Liver (tissue), 9 donors: ENCODE data around the gene HUS1B. TPM values are rescaled to one million over a fixed set of nuclear protein-coding genes. Genes with fewer than 3 reads are reported as not detected.

Source experiments
- DNase-seq: peaks from one replicate; pipeline ENCODE4 v3.0.0-alpha.2; 2017; ENCODE audit warnings: low spot score
- H3K27ac ChIP-seq, 2 donors: one replicate each; pipeline ENCODE4 v1.7.0; 2013; ENCODE audit warnings: inconsistent platforms in 2 of 2, low read length in 2 of 2, control low read depth in 1 of 2, low read depth in 1 of 2, mild to moderate bottlenecking in 1 of 2
- H3K27me3 ChIP-seq, 4 donors: one replicate each; pipeline versions ENCODE4 v1.6.1 to v1.7.0; 2013; ENCODE audit warnings: low read length in 3 of 4, inconsistent platforms in 1 of 4, mild to moderate bottlenecking in 1 of 4, moderate library complexity in 1 of 4; ENCODE audit not compliant: control insufficient read depth in 4 of 4, insufficient read depth in 4 of 4
- H3K36me3 ChIP-seq, 4 donors: one replicate each; pipeline versions ENCODE4 v1.6.1 to v1.7.0; 2013; ENCODE audit warnings: low read length in 3 of 4, mild to moderate bottlenecking in 3 of 4, low read depth in 1 of 4, moderate library complexity in 1 of 4; ENCODE audit not compliant: control insufficient read depth in 4 of 4, insufficient read depth in 3 of 4
- H3K4me1 ChIP-seq, 4 donors: one replicate each; pipeline versions ENCODE4 v1.6.1 to v1.7.0; 2013; ENCODE audit warnings: low read length in 3 of 4, mild to moderate bottlenecking in 3 of 4, moderate library complexity in 1 of 4; ENCODE audit not compliant: control insufficient read depth in 4 of 4, insufficient read depth in 4 of 4
- H3K4me3 ChIP-seq, 3 donors: one replicate each; pipeline versions ENCODE4 v1.6.1 to v1.7.0; 2013; ENCODE audit warnings: low read length in 3 of 3, control low read depth in 1 of 3, low read depth in 1 of 3, mild to moderate bottlenecking in 1 of 3
- H3K9ac ChIP-seq, 2 donors: one replicate each; pipeline ENCODE4 v1.7.0; 2013; ENCODE audit warnings: low read length in 2 of 2, mild to moderate bottlenecking in 2 of 2, moderate library complexity in 2 of 2, control low read depth in 1 of 2, low read depth in 1 of 2
- H3K9me3 ChIP-seq, 4 donors: one replicate each; pipeline versions ENCODE4 v1.6.1 to v1.7.0; 2013; ENCODE audit warnings: low read length in 3 of 4; ENCODE audit not compliant: control insufficient read depth in 4 of 4
- EGR1 ChIP-seq, 2 donors: IDR thresholded peaks; 2 replicates each; pipeline ENCODE4 v1.6.1; 2016 to 2018; ENCODE audit warnings: antibody characterized with exemption in 2 of 2, low read depth in 2 of 2
- FOXA1 ChIP-seq: IDR thresholded peaks from 2 replicates; pipeline ENCODE4 v1.6.1; 2016; ENCODE audit warnings: antibody characterized with exemption
- FOXA2 ChIP-seq: IDR thresholded peaks from 2 replicates; pipeline ENCODE4 v1.6.1; 2016; ENCODE audit warnings: antibody characterized with exemption
- GABPA ChIP-seq, 2 donors: IDR thresholded peaks in 1 of 2; conservative IDR thresholded peaks in 1 of 2; 2 replicates each; pipeline ENCODE4 v1.6.1; 2016; ENCODE audit warnings: antibody characterized with exemption in 2 of 2, mild to moderate bottlenecking in 1 of 2, moderate library complexity in 1 of 2
- HNF4A ChIP-seq, 2 donors: conservative IDR thresholded peaks; 2 replicates each; pipeline ENCODE4 v1.6.1; 2016; ENCODE audit warnings: antibody characterized with exemption in 2 of 2, mild to moderate bottlenecking in 2 of 2
- HNF4G ChIP-seq: IDR thresholded peaks from 2 replicates; pipeline ENCODE4 v1.6.1; 2016; ENCODE audit warnings: antibody characterized with exemption
- JUND ChIP-seq, 2 donors: IDR thresholded peaks; 2 replicates each; pipeline ENCODE4 v1.6.1; 2016; ENCODE audit warnings: antibody characterized with exemption in 2 of 2
- NR2F2 ChIP-seq: IDR thresholded peaks from 2 replicates; pipeline ENCODE4 v1.6.1; 2016; ENCODE audit warnings: antibody characterized with exemption
- RAD21 ChIP-seq, 2 donors: IDR thresholded peaks; 2 replicates each; pipeline ENCODE4 v1.6.1; 2016; ENCODE audit warnings: antibody characterized with exemption in 2 of 2, mild to moderate bottlenecking in 2 of 2
- REST ChIP-seq: IDR thresholded peaks from 2 replicates; pipeline ENCODE4 v1.6.1; 2016; ENCODE audit warnings: antibody characterized with exemption, mild to moderate bottlenecking
- RXRA ChIP-seq, 2 donors: IDR thresholded peaks; 2 replicates each; pipeline ENCODE4 v1.6.1; 2017 to 2018; ENCODE audit warnings: antibody characterized with exemption in 2 of 2, mild to moderate bottlenecking in 1 of 2
- SP1 ChIP-seq: IDR thresholded peaks from 2 replicates; pipeline ENCODE4 v1.6.1; 2018; ENCODE audit warnings: antibody characterized with exemption, mild to moderate bottlenecking
- TAF1 ChIP-seq: conservative IDR thresholded peaks from 2 replicates; pipeline ENCODE4 v1.6.1; 2016; ENCODE audit warnings: antibody characterized with exemption, mild to moderate bottlenecking
- WGBS: extraction: QIAGEN DNeasy Blood & Tissue Kit; methylation state at CpG from one replicate; pipeline ENCODE4 v1.1.7; 2013; 5-methylcytosine and 5-hydroxymethylcytosine counted together
- polyA plus RNA-seq, 2 donors: library from polyadenylated mRNA; stranded (reverse) in 1 of 2; unstranded in 1 of 2; fragments of 200-250 nt in 1 of 2; fragments of >200 nt in 1 of 2; fragmentation: Nextera tagmentation in 1 of 2; extraction: Ambion mirVana in 1 of 2; gene quantifications; one replicate each; pipeline versions ENCODE4 v1.2.1 to v1.2.3, GENCODE V29; 2013 to 2015
- total RNA-seq, 2 donors: library from RNA; depleted of rRNA; stranded (reverse); fragments of >200 nt; gene quantifications; one replicate each; pipeline ENCODE4 v1.2.3, GENCODE V29; 2014
- TF ChIP-seq, protein P1 (sequence below): IDR thresholded peaks from 2 replicates; pipeline ENCODE4 v1.6.1; 2016; ENCODE audit warnings: antibody characterized with exemption
- TF ChIP-seq, protein P2 (sequence below): IDR thresholded peaks from 2 replicates; pipeline ENCODE4 v1.6.1; 2016; ENCODE audit warnings: antibody characterized with exemption
- TF ChIP-seq, protein P3 (sequence below): IDR thresholded peaks from 2 replicates; pipeline ENCODE4 v1.6.1; 2016; ENCODE audit warnings: antibody characterized with exemption
- donor health status: healthy.
- donor health status: healthy.
- donor health status: healthy.
- donor health status: healthy.
- donor health status: healthy.

The HUS1B gene
- total and polyA plus RNA-seq, 4 donors = 0.07 to 1.3 (median 0.51) TPM; not detected in 1

GRCh38 chr6:617456-618100 lies 39.3 kb downstream of the HUS1B start:
- H3K36me3 ChIP-seq = peaks cover 0 to 6% (median 4%) of the 10 kb centered on the region in 4 donors
- no peak overlapping the region for H3K4me3 ChIP-seq
- H3K4me1 ChIP-seq = no peaks in the 10 kb centered on the region
- TF ChIP-seq SP1 (no peak), RXRA (IDR thresholded peaks at IDR 0.05) (no peak), NR2F2 (no peak)
- TF ChIP-seq, protein P1, sequence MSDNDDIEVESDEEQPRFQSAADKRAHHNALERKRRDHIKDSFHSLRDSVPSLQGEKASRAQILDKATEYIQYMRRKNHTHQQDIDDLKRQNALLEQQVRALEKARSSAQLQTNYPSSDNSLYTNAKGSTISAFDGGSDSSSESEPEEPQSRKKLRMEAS = no peak
- TF ChIP-seq, protein P2, sequence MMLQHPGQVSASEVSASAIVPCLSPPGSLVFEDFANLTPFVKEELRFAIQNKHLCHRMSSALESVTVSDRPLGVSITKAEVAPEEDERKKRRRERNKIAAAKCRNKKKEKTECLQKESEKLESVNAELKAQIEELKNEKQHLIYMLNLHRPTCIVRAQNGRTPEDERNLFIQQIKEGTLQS = no peak
- TF ChIP-seq, protein P3, sequence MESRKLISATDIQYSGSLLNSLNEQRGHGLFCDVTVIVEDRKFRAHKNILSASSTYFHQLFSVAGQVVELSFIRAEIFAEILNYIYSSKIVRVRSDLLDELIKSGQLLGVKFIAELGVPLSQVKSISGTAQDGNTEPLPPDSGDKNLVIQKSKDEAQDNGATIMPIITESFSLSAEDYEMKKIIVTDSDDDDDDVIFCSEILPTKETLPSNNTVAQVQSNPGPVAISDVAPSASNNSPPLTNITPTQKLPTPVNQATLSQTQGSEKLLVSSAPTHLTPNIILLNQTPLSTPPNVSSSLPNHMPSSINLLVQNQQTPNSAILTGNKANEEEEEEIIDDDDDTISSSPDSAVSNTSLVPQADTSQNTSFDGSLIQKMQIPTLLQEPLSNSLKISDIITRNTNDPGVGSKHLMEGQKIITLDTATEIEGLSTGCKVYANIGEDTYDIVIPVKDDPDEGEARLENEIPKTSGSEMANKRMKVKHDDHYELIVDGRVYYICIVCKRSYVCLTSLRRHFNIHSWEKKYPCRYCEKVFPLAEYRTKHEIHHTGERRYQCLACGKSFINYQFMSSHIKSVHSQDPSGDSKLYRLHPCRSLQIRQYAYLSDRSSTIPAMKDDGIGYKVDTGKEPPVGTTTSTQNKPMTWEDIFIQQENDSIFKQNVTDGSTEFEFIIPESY = no peak
- no peaks in the 10 kb centered on the region for H3K27me3 ChIP-seq
- no peak overlapping the region for H3K9ac ChIP-seq
- no peaks in the 10 kb centered on the region for H3K9me3 ChIP-seq
- 92% methylated on average over 11 of the region's 11 CpGs for WGBS
- DNase-seq = no peak
- no peak overlapping the region for H3K27ac ChIP-seq

GRCh38 chr6:613981-614380 lies 42.9 kb downstream of the HUS1B start:
- DNase-seq = no peak
- H3K4me3 ChIP-seq = no peak overlapping the region
- H3K36me3 ChIP-seq = peaks cover 0 to 8% (median 4%) of the 10 kb centered on the region in 4 donors
- H3K4me1 ChIP-seq = no peaks in the 10 kb centered on the region
- no peaks in the 10 kb centered on the region for H3K9me3 ChIP-seq
- no peak overlapping the region for H3K27ac ChIP-seq
- no peaks in the 10 kb centered on the region for H3K27me3 ChIP-seq
- WGBS = 80% methylated on average over 7 of the region's 7 CpGs
- H3K9ac ChIP-seq = no peak overlapping the region
- TF ChIP-seq HNF4G = no peak
- TF ChIP-seq NR2F2 = no peak
- TF ChIP-seq EGR1 (IDR thresholded peaks at IDR 0.05; ENCODE audit: low read depth in 2 of 2) = no peak
- TF ChIP-seq FOXA1 = no peak
- no peak for TF ChIP-seq HNF4A (conservative IDR thresholded peaks at IDR 0.05)
- no peak for TF ChIP-seq JUND (IDR thresholded peaks at IDR 0.05)
- no peak for TF ChIP-seq GABPA (IDR thresholded peaks at IDR 0.05 in 1 of 2, conservative IDR thresholded peaks at IDR 0.05 in 1 of 2)
- no peak for TF ChIP-seq RAD21 (IDR thresholded peaks at IDR 0.05)
- no peak for TF ChIP-seq SP1

DNA sequence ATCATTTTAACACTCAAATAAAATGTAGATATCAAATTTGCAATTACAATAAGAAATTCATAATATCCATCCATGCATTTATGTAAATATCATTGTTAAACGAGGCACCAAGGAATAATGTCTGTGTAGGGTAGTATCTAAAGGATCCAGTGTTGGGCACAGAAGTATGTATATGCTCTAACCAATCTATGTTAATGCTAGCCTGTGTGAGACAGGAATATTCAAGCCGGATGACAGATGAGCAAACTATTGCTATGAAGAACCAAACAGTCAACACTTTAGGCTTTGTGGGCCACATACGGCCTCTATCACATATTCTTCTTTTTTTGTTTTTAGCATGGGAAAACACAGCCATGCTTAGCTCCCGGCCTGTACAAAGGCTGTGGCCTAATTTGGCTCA lies 45.0 kb downstream of the HUS1B start:
- Histone ChIP-seq H3K27ac (no peak overlapping the region), H3K4me1 (no peaks in the 10 kb centered on the region), H3K4me3 (no peak overlapping the region), H3K9ac (no peak overlapping the region), H3K27me3 (no peaks in the 10 kb centered on the region), H3K9me3 (no peaks in the 10 kb centered on the region), H3K36me3 (peaks cover 0 to 4% (median 1%) of the 10 kb centered on the region in 4 donors)
- no peak for TF ChIP-seq SP1
- no peak for TF ChIP-seq HNF4A (conservative IDR thresholded peaks at IDR 0.05)
- TF ChIP-seq, protein P1 = no peak
- no peak for TF ChIP-seq JUND (IDR thresholded peaks at IDR 0.05)
- no peak for TF ChIP-seq FOXA2
- TF ChIP-seq REST = no peak
- no peak for TF ChIP-seq GABPA (IDR thresholded peaks at IDR 0.05 in 1 of 2, conservative IDR thresholded peaks at IDR 0.05 in 1 of 2)
- TF ChIP-seq HNF4G = no peak
- no peak for TF ChIP-seq TAF1
- DNase-seq = no peak
- 70% methylated on average over 4 of the region's 4 CpGs for WGBS
